DMS 273 (cell line): Measurements from ENCODE around the gene CEP41.
A peak's percentile ranks its signal among the peaks of the same experiment; 100 is the strongest.

Source experiments
- DNase-seq: peaks from one replicate; lab custom pipeline; 2025; ENCODE audit not compliant: unreplicated experiment; lab: John Stamatoyannopoulos, UW

Gene CEP41, protein sequence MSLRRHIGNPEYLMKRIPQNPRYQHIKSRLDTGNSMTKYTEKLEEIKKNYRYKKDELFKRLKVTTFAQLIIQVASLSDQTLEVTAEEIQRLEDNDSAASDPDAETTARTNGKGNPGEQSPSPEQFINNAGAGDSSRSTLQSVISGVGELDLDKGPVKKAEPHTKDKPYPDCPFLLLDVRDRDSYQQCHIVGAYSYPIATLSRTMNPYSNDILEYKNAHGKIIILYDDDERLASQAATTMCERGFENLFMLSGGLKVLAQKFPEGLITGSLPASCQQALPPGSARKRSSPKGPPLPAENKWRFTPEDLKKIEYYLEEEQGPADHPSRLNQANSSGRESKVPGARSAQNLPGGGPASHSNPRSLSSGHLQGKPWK

DNA sequence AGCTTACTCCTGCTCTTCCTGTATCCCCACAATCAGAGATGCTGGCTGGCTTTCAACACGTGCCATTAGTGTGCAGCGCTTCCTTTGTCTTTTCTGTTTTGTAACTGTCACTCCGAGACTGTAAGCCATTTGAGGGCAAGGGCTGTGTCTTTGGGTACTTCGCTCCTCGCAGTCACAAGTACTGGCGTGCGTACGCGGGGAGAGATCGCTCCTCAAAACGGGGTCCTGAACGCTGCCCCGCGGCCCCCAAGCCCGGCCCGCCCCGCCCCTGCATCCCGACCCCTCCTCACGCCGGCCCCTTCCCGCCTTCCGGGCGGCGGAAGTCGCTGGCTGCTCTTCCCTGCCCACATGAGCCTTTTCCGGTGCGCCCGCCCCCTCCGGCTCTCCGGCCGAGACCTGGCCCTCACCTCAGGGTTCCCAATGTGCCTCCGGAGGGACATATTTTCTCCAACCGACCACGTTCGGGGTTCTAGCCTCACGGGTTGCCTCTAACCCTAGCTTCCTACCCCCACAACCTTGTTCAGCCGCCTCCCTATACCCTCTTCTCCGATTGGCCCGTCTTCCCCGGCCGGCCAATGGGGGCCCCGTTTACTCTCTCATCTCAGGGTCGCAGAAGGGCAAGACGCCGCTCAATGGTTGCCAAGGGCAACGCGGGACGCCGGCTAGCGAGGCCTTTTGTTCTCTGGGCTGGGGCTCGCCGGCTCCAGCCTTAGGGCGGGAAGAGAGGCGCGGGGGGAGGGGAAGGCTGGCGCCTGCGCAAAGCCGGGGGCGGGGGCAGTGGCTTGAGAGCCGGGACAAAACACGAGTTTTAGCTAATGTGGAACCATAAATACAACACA is at the start of gene CEP41:
Gene CEP41 (minus strand): TSS at position 490 of the 839 bp plus-strand sequence. CDS start 50 bp downstream, at position 440.
- DNase-seq, result peak; percentile 100

DNA sequence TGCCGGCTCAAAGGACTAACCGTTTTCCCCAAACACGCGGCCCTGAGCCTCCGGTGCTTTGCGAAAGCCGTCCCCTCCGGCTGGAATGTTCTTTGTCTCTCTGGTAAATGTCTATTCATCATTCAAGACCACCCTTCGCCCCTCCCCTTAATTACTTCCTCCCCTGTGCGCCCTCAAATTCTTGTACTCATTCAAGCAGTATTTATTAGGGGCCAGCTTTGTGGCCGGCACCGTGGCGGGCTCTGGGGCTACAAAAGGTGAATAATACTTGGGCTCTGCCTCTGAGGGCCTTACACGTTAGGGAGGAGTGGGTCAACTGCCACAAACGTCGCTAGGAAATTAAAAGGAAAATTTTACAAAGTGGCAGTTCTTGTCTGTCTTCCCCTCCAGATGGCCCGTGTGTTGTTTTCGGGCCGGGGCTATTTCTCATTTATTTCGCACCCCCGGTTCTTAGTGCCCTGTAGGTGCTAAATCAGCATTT is 49.5 kb upstream of the CEP41 start:
- peak; percentile 43 for DNase-seq

DNA sequence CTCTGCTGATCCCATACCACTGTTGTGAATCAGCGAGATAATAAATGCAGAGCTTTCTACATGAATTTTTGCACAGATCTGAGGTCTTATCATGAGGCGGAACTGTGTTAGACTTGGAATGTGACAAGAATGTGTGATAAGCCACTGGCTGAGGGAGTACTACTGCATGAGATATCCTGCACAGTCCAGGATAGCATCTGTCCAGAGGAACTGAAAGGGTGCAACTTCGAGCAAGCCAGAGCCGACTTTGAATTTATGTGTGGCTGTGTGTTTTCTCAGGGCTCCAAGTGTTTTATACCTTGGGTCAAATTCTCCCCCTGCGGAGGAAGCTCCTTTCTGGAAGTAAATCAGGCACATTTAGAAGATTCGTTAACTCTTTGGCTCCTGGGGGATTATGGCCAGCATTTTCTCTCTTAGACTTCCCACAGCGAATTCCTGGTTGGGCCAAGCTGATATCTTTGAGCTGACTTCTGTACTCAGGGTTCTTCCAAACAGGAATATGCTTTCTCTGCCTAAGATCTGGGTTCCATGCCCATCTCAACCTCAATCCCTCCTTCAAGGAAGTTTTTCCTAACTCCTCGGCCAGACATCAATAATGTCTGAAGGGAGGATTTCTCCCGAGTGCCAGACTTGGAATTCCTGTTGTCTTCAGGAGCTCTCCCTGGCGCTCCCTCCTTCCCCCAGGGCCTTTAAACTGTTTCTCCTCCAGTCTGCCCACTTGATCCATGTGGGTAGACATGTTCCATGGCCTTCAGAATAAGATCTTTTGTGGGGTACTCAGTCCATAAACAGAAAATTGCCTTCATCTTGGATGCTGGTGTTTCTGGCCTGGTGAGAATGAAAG is 48.5 kb upstream of the CEP41 start:
- DNase-seq, result peak; percentile 52

GRCh38 chr7:130488392-130489139 is 47.8 kb upstream of the CEP41 start:
- peak; percentile 42 for DNase-seq

DNA sequence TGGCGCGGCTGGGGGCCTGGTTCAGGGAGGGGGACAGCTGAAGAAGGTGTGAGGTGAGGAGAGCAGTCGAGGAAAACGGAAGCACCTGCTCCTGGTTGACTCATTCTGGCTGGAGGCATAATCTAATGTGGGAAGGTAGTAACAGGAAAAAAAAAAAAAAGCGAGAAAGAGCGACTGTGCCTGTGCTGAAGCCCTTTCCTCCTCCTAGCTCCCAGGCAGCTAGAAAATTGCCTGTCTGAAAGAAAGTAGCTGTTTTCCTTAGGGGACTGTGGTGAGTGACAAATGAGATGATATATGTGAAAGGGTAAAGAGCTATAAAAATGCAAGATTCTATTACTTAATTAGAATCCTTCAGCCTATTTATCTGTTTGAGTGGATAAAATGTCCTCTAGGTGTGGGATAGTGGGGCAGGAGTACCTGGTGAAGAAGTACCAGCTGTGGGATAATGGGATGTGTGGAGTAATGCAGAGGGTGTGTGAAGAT is 46.2 kb upstream of the CEP41 start:
- peak; percentile 60 for DNase-seq

DNA sequence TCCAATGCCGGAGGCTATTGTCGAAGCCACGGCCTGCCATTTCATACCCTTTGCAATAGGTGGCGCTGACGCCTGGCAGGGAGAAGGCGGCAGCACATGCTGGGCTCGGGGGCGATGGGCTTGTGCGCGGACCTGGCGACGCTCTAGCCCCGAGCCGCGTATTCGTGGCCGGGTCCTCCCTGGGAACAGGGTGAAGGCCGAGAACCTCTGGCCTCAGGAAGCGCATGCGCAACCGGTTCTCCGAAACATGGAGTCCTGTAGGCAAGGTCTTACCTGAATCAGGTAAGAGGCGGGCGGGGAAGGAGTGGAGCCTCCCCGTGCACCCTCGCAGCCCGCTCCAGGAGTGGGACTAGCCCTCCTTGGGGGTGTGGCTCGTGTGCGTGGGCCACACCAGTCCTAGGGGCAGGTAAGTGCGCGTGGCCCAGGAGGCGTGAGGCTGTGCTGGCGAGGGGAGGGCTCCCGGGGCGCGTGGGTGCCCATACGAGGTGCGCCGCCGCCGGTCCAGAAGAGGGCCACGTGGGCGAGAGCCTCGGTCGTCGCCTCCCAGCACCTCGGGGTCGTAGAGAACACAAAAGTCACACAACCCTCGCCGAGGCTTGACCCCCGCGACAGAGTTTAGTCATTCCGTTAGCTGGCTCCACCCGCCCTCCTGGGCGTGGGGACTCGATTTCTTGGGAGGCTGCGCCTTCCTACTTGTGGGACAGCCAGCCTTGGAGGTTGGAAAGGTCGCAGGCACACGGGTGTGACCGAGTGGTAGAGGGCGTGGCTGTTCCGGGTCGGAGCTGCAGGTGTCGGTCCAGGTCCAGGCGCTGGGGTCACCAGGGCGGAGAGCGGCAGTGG is 45.5 kb upstream of the CEP41 start:
- peak; percentile 98 for DNase-seq

- no peak for DNase-seq
These were observed 44.9 kb upstream of the CEP41 start for GRCh38 chr7:130485734-130486113.

- no peak for DNase-seq
These were observed 42.2 kb upstream of the CEP41 start for GRCh38 chr7:130483031-130483430.

- DNase-seq, result no peak
These were observed 41.1 kb upstream of the CEP41 start for GRCh38 chr7:130481898-130482297.

- DNase-seq, result no peak
These were observed 39.0 kb upstream of the CEP41 start for GRCh38 chr7:130479716-130480400.

GRCh38 chr7:130478991-130479390 is 38.2 kb upstream of the CEP41 start:
- DNase-seq, result no peak

GRCh38 chr7:130476297-130477150 is 35.7 kb upstream of the CEP41 start:
- DNase-seq, result no peak

DNA sequence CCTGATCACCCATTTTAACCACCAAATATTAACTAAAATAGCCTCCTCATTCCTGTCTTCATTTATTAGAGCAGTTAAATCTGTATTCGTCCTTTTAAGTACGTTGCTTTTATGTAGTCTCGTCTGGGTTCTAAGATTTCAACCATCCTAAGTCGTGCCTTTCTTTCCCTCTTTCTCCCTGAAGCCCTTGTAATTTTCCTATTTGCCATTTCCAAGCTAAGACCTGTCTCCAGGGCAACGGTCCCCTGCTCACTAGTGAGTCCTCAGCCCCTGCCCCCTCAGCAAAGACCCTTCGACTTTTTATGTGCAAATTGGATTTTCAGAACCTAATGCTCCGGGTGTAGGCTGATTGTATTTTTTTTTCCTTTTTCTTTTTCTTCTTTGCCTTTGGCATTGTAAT is 35.0 kb upstream of the CEP41 start:
- no peak for DNase-seq

GRCh38 chr7:130473876-130474275 is 33.1 kb upstream of the CEP41 start:
- DNase-seq, result no peak

DNA sequence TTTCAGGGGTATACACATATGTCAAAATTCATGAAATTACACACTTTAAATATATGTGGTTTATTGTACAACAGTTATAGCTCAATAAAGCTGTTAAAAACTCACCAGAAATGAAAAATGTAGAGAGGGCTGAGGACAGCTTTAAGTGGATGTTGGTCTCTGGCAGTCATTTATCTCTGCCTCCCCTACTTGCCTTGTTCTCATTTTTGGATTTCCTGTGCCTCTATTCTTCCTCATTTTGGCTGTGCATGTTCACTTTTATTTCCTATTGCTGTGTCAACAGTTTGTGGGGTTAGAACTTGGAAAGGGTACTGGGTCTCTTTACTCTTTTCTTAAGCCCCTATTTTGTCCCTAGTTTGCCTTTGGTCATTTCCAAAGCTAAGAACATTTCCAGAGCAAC is 32.5 kb upstream of the CEP41 start:
- no peak for DNase-seq

DNA sequence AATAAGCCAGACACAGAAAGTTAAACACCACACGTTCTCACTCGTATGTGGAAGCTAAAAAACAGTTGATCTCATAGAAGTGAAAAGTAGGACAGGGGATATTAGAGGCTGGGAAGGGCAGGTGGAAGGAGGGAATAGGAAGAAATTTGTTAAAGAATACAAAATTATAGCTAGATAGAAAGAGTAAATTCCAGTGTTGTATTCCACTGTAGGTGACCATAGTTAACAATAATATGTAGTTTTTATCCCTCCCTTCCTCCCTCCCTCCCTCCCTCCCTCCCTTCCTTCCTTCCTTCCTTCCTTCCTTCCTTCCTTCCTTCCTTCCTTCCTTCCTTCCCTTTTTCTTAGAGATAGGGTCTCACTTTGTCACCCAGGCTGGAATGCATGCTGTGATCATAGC is 31.2 kb upstream of the CEP41 start:
- no peak for DNase-seq

DNA sequence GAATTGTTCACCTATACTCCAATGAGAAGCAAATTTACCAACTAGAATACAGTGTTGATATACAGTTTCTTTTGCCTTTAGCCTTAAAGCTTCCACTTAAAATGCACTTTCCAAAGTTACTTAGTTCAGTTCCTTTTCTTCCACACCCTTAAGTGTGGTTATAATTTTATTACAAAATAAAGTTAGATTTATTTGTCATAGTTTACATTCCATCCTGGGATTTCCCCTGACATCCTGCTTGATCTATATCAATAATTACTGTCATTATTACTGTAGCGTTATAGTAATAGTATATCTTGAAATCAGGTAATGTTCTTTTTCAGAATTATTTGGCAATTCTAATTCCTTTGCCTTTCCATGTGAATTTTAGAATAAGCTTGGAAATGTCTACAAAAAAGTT is 27.8 kb upstream of the CEP41 start:
- no peak for DNase-seq
